ENCODE measurements around the gene LMNA. TPM values are rescaled to one million over a fixed set of nuclear protein-coding genes. Genes with fewer than 3 reads are reported as not detected.
A peak's percentile ranks its signal among the peaks of the same experiment; 100 is the strongest.

Gene LMNA
- total RNA-seq, 1 donor from 2014 or later: 20.5 TPM

- H3K4me1 Mint-ChIP-seq: peaks cover 63% of the 10 kb centered on the region
Observed at GRCh38 chr1:156126043-156126629, 11.6 kb downstream of the LMNA start.

GRCh38 chr1:156126630-156127534 is 12.4 kb downstream of the LMNA start:
- H3K9ac ChIP-seq: no peak overlapping the region
- no peak overlapping the region for H2AFZ ChIP-seq (replicated peaks)
- DNase-seq (ENCODE audit: low spot score): no peak
- H3K4me1 Mint-ChIP-seq: peaks cover 57% of the 10 kb centered on the region
- H3K36me3 ChIP-seq: no peaks in the 10 kb centered on the region
- H3F3A ChIP-seq (ENCODE audit: low read depth): peaks cover 29% of the 10 kb centered on the region
- peaks cover 8% of the 10 kb centered on the region for H3K36me3 Mint-ChIP-seq
- H3K27ac Mint-ChIP-seq: no peak overlapping the region
- peaks cover 7% of the 10 kb centered on the region for H3K79me2 ChIP-seq (ENCODE audit: low read depth)
- no peaks in the 10 kb centered on the region for H3K9me3 ChIP-seq (ENCODE audit: low read depth)
- H3K4me3 ChIP-seq: no peak overlapping the region
- no peaks in the 10 kb centered on the region for H3K27me3 ChIP-seq
- peaks cover 89% of the 10 kb centered on the region for H4K20me1 ChIP-seq (ENCODE audit: low read depth)
- no peak overlapping the region for H3K4me3 Mint-ChIP-seq
- no peak overlapping the region for H3K4me2 ChIP-seq
- peaks cover 27% of the 10 kb centered on the region for H3K4me1 ChIP-seq
- H3K27me3 Mint-ChIP-seq (ENCODE audit: insufficient read depth, low read depth): peaks cover 10% of the 10 kb centered on the region
- no peak overlapping the region for H3K27ac ChIP-seq
- TF ChIP-seq EZH2phosphoT487 (IDR thresholded peaks at IDR 0.05): no peak
- TF ChIP-seq, protein P1, sequence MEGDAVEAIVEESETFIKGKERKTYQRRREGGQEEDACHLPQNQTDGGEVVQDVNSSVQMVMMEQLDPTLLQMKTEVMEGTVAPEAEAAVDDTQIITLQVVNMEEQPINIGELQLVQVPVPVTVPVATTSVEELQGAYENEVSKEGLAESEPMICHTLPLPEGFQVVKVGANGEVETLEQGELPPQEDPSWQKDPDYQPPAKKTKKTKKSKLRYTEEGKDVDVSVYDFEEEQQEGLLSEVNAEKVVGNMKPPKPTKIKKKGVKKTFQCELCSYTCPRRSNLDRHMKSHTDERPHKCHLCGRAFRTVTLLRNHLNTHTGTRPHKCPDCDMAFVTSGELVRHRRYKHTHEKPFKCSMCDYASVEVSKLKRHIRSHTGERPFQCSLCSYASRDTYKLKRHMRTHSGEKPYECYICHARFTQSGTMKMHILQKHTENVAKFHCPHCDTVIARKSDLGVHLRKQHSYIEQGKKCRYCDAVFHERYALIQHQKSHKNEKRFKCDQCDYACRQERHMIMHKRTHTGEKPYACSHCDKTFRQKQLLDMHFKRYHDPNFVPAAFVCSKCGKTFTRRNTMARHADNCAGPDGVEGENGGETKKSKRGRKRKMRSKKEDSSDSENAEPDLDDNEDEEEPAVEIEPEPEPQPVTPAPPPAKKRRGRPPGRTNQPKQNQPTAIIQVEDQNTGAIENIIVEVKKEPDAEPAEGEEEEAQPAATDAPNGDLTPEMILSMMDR (IDR thresholded peaks at IDR 0.05): no peak
- no peak for TF ChIP-seq EZH2 (IDR thresholded peaks at IDR 0.05)
- no peaks in the 10 kb centered on the region for H3K9me3 Mint-ChIP-seq

More at GRCh38 chr1:156126043-156126629, 11.6 kb downstream of the LMNA start:
- H3K36me3 ChIP-seq: no peaks in the 10 kb centered on the region
- peaks cover 14% of the 10 kb centered on the region for H3K79me2 ChIP-seq (ENCODE audit: low read depth)
- no peak for DNase-seq (ENCODE audit: low spot score)
- no peak overlapping the region for H2AFZ ChIP-seq (replicated peaks)
- Mint-ChIP-seq H3K4me3 (no peak overlapping the region), H3K9me3 (no peaks in the 10 kb centered on the region), H3K27ac (no peak overlapping the region), H3K36me3 (peaks cover 4% of the 10 kb centered on the region), H3K27me3 (ENCODE audit: insufficient read depth, low read depth) (peaks cover 13% of the 10 kb centered on the region)
- H3K27ac ChIP-seq: no peak overlapping the region
- H3K4me3 ChIP-seq: no peak overlapping the region
- H4K20me1 ChIP-seq (ENCODE audit: low read depth): peaks cover 97% of the 10 kb centered on the region
- H3K4me1 ChIP-seq: peaks cover 32% of the 10 kb centered on the region
- H3K9me3 ChIP-seq (ENCODE audit: low read depth): no peaks in the 10 kb centered on the region
- peaks cover 37% of the 10 kb centered on the region for H3F3A ChIP-seq (ENCODE audit: low read depth)
- no peaks in the 10 kb centered on the region for H3K27me3 ChIP-seq
- H3K4me2 ChIP-seq: no peak overlapping the region
- TF ChIP-seq, protein P1 (IDR thresholded peaks at IDR 0.05): peak; percentile 42
- TF ChIP-seq EZH2 (IDR thresholded peaks at IDR 0.05) (no peak), EZH2phosphoT487 (IDR thresholded peaks at IDR 0.05) (no peak)
- H3K9ac ChIP-seq: no peak overlapping the region

- H2AFZ ChIP-seq (replicated peaks): no peak overlapping the region
- TF ChIP-seq, protein P1 (IDR thresholded peaks at IDR 0.05): no peak
- no peak for TF ChIP-seq EZH2 (IDR thresholded peaks at IDR 0.05)
- no peak for TF ChIP-seq EZH2phosphoT487 (IDR thresholded peaks at IDR 0.05)
- no peaks in the 10 kb centered on the region for H3K36me3 ChIP-seq
- H3K27ac Mint-ChIP-seq: peak overlapping the region; percentile 94
- H3K4me1 Mint-ChIP-seq: peaks cover 46% of the 10 kb centered on the region
- H3K4me1 ChIP-seq: peaks cover 13% of the 10 kb centered on the region
- no peak overlapping the region for H3K4me3 Mint-ChIP-seq
- H3K36me3 Mint-ChIP-seq: peaks cover 8% of the 10 kb centered on the region
- peaks cover 15% of the 10 kb centered on the region for H3F3A ChIP-seq (ENCODE audit: low read depth)
- no peak for DNase-seq (ENCODE audit: low spot score)
- no peak overlapping the region for H3K4me2 ChIP-seq
- no peaks in the 10 kb centered on the region for H3K27me3 ChIP-seq
- H3K9me3 ChIP-seq (ENCODE audit: low read depth): no peaks in the 10 kb centered on the region
- peak overlapping the region; percentile 27 for H3K27ac ChIP-seq
- peaks cover 10% of the 10 kb centered on the region for H3K27me3 Mint-ChIP-seq (ENCODE audit: insufficient read depth, low read depth)
- no peaks in the 10 kb centered on the region for H3K9me3 Mint-ChIP-seq
- peaks cover 75% of the 10 kb centered on the region for H4K20me1 ChIP-seq (ENCODE audit: low read depth)
- H3K79me2 ChIP-seq (ENCODE audit: low read depth): peaks cover 7% of the 10 kb centered on the region
- H3K4me3 ChIP-seq: no peak overlapping the region
- H3K9ac ChIP-seq: no peak overlapping the region
Observed at GRCh38 chr1:156128308-156128653, 13.8 kb downstream of the LMNA start.
